OCI-LY3 (cell line): ENCODE measurements around the gene RPL7A.
"Not testable (repeated sequence)": the region's sequence is repeated elsewhere in the genome, so short reads cannot be mapped to it uniquely, and the experiment has no call there.

Source experiments
- H2AFZ ChIP-seq: fragments of 200-600, 300-600 bp; shearing (Covaris generic); 2 replicates; pipeline ENCODE4 v1.6.0; 2014; ENCODE audit warnings: antibody characterized with exemption, low read depth, low read length
- H3K27ac ChIP-seq: fragments of 200-600, 300-600 bp; sonication (generic); 2 replicates; pipeline ENCODE4 v1.5.1; 2014; ENCODE audit warnings: mild to moderate bottlenecking, low read length, moderate library complexity, mixed read lengths
- H3K27me3 ChIP-seq: fragments of 200-600, 300-600 bp; sonication (generic); 2 replicates; pipeline ENCODE4 v1.6.1; 2014; ENCODE audit warnings: low read depth, low read length, mixed read lengths
- H3K36me3 ChIP-seq: fragments of 200-600, 300-600 bp; sonication (generic); replicated peaks from 2 replicates; pipeline ENCODE3; 2014; ENCODE audit warnings: low read depth, low read length, mixed read lengths
- H3K4me1 ChIP-seq: fragments of 300-600, 200-600 bp; sonication (generic); 2 replicates; pipeline ENCODE4 v1.6.1; 2014; ENCODE audit warnings: low read length, mixed read lengths
- H3K4me2 ChIP-seq: fragments of 200-600, 300-600 bp; sonication (generic); 2 replicates; pipeline ENCODE4 v1.6.1; 2014; ENCODE audit warnings: low read length, mixed read lengths
- H3K4me3 ChIP-seq: fragments of 300-600, 200-600 bp; sonication (generic); 2 replicates; pipeline ENCODE4 v1.5.1; 2014; ENCODE audit warnings: antibody characterized with exemption, mild to moderate bottlenecking, low read length, moderate library complexity
- H3K79me2 ChIP-seq: fragments of 300-600, 200-600 bp; shearing (Covaris generic); 2 replicates; pipeline ENCODE4 v1.6.1; 2014; ENCODE audit warnings: mild to moderate bottlenecking, low read length, mixed read lengths
- H3K9ac ChIP-seq: fragments of 300-600, 200-600 bp; shearing (Covaris generic); 2 replicates; pipeline ENCODE4 v1.6.0; 2014; ENCODE audit warnings: mild to moderate bottlenecking, low read length, moderate library complexity
- H3K9me3 ChIP-seq: fragments of 200-600, 300-600 bp; shearing (Covaris generic); 2 replicates; pipeline ENCODE4 v1.6.1; 2014; ENCODE audit warnings: low read length, mixed read lengths; ENCODE audit not compliant: insufficient read depth
- H4K20me1 ChIP-seq: fragments of 200-600, 300-600 bp; sonication (generic); 2 replicates; pipeline ENCODE4 v1.6.1; 2016; ENCODE audit warnings: low read length, mixed read lengths; ENCODE audit not compliant: insufficient read depth
- EZH2phosphoT487 ChIP-seq: fragments of 200-600 bp; shearing (Covaris generic); IDR thresholded peaks from 2 replicates; pipeline ENCODE4 v1.6.1; 2018; ENCODE audit warnings: antibody characterized with exemption, mixed run types, low read depth
- TF ChIP-seq, protein P1 (sequence below): fragments of 200-600, 300-600 bp; sonication (generic); IDR thresholded peaks from 2 replicates; pipeline ENCODE4 v1.5.1; 2014; ENCODE audit warnings: antibody characterized with exemption, low read length, low read depth

RPL7A gene

DNA sequence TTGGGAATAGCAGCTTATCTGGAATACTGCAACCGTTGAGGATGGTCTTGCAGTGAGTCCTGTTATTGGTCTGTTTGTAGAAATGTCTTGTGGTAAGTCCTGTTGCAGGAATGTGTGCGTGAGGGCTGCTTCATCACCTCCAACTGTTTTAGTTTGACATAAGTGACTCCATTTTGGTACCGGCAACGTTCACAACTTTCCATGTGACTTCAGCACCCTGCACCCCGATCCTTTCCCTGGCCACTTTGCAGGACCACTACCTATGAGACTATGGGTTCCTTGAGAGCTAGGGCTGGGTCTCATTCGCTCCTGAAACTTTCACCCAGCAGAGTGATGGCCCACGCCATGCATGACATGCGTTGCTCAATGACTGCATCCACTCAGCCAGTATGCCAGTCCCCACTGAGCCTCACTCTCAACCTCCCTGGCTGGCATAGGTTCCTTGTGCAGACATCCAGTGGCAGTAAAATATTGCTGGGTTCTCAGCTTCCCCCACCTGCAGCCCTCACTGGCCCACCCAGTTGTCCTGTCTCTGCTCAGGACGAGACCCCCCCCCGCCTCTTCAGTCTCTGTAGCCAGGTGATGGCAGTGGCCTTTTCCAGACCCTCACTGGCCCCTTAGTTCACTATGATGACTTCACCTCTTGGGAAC, 20.1 kb upstream of the RPL7A start:
- TF ChIP-seq, protein P1, sequence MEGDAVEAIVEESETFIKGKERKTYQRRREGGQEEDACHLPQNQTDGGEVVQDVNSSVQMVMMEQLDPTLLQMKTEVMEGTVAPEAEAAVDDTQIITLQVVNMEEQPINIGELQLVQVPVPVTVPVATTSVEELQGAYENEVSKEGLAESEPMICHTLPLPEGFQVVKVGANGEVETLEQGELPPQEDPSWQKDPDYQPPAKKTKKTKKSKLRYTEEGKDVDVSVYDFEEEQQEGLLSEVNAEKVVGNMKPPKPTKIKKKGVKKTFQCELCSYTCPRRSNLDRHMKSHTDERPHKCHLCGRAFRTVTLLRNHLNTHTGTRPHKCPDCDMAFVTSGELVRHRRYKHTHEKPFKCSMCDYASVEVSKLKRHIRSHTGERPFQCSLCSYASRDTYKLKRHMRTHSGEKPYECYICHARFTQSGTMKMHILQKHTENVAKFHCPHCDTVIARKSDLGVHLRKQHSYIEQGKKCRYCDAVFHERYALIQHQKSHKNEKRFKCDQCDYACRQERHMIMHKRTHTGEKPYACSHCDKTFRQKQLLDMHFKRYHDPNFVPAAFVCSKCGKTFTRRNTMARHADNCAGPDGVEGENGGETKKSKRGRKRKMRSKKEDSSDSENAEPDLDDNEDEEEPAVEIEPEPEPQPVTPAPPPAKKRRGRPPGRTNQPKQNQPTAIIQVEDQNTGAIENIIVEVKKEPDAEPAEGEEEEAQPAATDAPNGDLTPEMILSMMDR, result no peak
- no peak for TF ChIP-seq EZH2phosphoT487
- Histone ChIP-seq H3K4me1 (no peaks in the 10 kb centered on the region), H3K27ac (no peak overlapping the region), H3K4me2 (no peak overlapping the region), H3K9ac (no peak overlapping the region), H4K20me1 (peaks cover 6% of the 10 kb centered on the region; the same call in 1 of the 2 replicates), H3K27me3 (no peaks in the 10 kb centered on the region), H2AFZ (no peak overlapping the region), H3K36me3 (peaks cover 33% of the 10 kb centered on the region), H3K4me3 (no peak overlapping the region), H3K79me2 (peaks cover 2% of the 10 kb centered on the region; the same call in 1 of the 2 replicates), H3K9me3 (no peaks in the 10 kb centered on the region)

GRCh38 chr9:133329306-133330156, 18.5 kb upstream of the RPL7A start:
- H3K79me2 ChIP-seq, result peaks cover 15% of the 10 kb centered on the region
- H3K4me3 ChIP-seq, H3K27ac ChIP-seq, H2AFZ ChIP-seq, H3K9ac ChIP-seq, H3K27me3 ChIP-seq, H3K4me2 ChIP-seq, H4K20me1 ChIP-seq, H3K9me3 ChIP-seq, H3K4me1 ChIP-seq: not testable (repeated sequence)
- TF ChIP-seq, protein P1, result peak; percentile 42
- peaks cover 47% of the 10 kb centered on the region for H3K36me3 ChIP-seq

- H3K79me2 ChIP-seq, result peaks cover 30% of the 10 kb centered on the region
- H2AFZ ChIP-seq, result no peak overlapping the region
- no peak overlapping the region for H3K27ac ChIP-seq
- H3K4me3 ChIP-seq, result no peak overlapping the region
- TF ChIP-seq, protein P1, result no peak
- no peak for TF ChIP-seq EZH2phosphoT487
- H3K36me3 ChIP-seq, result peaks cover 50% of the 10 kb centered on the region
- H3K9me3 ChIP-seq, result no peaks in the 10 kb centered on the region
- no peak overlapping the region for H3K4me2 ChIP-seq
- no peaks in the 10 kb centered on the region for H3K27me3 ChIP-seq
- H3K4me1 ChIP-seq, result peaks cover 9% of the 10 kb centered on the region
- H4K20me1 ChIP-seq, result peaks cover 6% of the 10 kb centered on the region; the same call in 1 of the 2 replicates
- no peak overlapping the region for H3K9ac ChIP-seq
These were observed 16.8 kb upstream of the RPL7A start for GRCh38 chr9:133331221-133331620.

GRCh38 chr9:133331641-133332380, 16.2 kb upstream of the RPL7A start:
- H3K79me2 ChIP-seq, result peaks cover 30% of the 10 kb centered on the region
- no peak overlapping the region for H3K4me2 ChIP-seq
- no peaks in the 10 kb centered on the region for H3K27me3 ChIP-seq
- no peak overlapping the region for H3K4me3 ChIP-seq
- no peak overlapping the region for H3K27ac ChIP-seq
- H4K20me1 ChIP-seq, result peaks cover 6% of the 10 kb centered on the region; the same call in 1 of the 2 replicates
- H3K4me1 ChIP-seq, result peaks cover 13% of the 10 kb centered on the region
- no peak overlapping the region for H2AFZ ChIP-seq
- H3K9ac ChIP-seq, result no peak overlapping the region
- no peak for TF ChIP-seq EZH2phosphoT487
- TF ChIP-seq, protein P1, result no peak
- peaks cover 50% of the 10 kb centered on the region for H3K36me3 ChIP-seq
- no peaks in the 10 kb centered on the region for H3K9me3 ChIP-seq
